ENCODE measurements around the gene PDE7B. TPM values are rescaled to one million over a fixed set of nuclear protein-coding genes. Genes with fewer than 3 reads are reported as not detected.
A peak's percentile ranks its signal among the peaks of the same experiment; 100 is the strongest.

PDE7B gene
- total and polyA plus RNA-seq, 2 donors (not counting 1 experiment from before 2014, with no cell fraction given), result 7.9 to 21.5 TPM

DNA sequence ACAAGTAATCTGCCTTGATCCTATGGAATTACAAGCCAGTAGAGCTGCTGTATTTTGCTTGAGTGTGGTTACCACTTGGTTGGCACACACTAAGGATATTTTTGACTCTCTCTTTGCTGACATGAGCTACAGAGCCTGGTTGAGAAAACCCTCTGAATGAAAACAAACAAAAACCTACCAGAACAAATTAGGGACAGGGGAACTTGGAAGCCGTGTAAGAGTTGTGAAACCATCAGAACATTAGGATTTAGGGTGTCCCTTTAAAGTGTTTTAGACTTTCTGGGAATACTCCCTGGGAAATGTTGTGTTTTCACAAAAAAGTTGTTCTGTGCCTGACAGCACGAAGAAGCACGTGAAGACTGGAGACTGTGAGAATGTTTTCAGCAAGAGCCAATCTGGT, 20.5 kb upstream of the PDE7B start:
- no peaks in the 10 kb centered on the region for H3K9me3 ChIP-seq (ENCODE audit: control insufficient read depth, insufficient read depth, low read depth, low read length)
- H3K27me3 ChIP-seq (ENCODE audit: control insufficient read depth, insufficient read depth, low read length), result no peaks in the 10 kb centered on the region
- no peaks in the 10 kb centered on the region for H3K36me3 ChIP-seq (ENCODE audit: control insufficient read depth, insufficient read depth, low read length)
- no peak overlapping the region for H2AFZ ChIP-seq (ENCODE audit: low read length)
- no peaks in the 10 kb centered on the region for H3K4me1 ChIP-seq (ENCODE audit: control insufficient read depth, extremely low read depth, insufficient read depth, low read length)
- no peak overlapping the region for H3K27ac ChIP-seq (ENCODE audit: insufficient read depth, low read length)
- H3K4me3 ChIP-seq (replicated peaks in 1 of 4; ENCODE audit: control extremely low read depth in 1 of 4, insufficient read depth in 1 of 4, low read depth in 3 of 4, low read length in 4 of 4), result no peak overlapping the region
- H3K9ac ChIP-seq (ENCODE audit: insufficient read depth, low read length), result no peak overlapping the region
- TF ChIP-seq EZH2 (IDR thresholded peaks at IDR 0.05; ENCODE audit: low read length, missing control alignments), result no peak
- TF ChIP-seq, protein P1, sequence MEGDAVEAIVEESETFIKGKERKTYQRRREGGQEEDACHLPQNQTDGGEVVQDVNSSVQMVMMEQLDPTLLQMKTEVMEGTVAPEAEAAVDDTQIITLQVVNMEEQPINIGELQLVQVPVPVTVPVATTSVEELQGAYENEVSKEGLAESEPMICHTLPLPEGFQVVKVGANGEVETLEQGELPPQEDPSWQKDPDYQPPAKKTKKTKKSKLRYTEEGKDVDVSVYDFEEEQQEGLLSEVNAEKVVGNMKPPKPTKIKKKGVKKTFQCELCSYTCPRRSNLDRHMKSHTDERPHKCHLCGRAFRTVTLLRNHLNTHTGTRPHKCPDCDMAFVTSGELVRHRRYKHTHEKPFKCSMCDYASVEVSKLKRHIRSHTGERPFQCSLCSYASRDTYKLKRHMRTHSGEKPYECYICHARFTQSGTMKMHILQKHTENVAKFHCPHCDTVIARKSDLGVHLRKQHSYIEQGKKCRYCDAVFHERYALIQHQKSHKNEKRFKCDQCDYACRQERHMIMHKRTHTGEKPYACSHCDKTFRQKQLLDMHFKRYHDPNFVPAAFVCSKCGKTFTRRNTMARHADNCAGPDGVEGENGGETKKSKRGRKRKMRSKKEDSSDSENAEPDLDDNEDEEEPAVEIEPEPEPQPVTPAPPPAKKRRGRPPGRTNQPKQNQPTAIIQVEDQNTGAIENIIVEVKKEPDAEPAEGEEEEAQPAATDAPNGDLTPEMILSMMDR (conservative IDR thresholded peaks at IDR 0.05 in 1 of 2, IDR thresholded peaks at IDR 0.05 in 1 of 2; ENCODE audit: low read depth in 1 of 2, low read length in 2 of 2), result no peak
- H3K4me2 ChIP-seq (ENCODE audit: extremely low read depth, insufficient read depth, low read length), result no peak overlapping the region
- peak in 1 of 2 donors; percentile 86 for DNase-seq (ENCODE audit: low read depth in 2 of 2)
- H4K20me1 ChIP-seq (ENCODE audit: control insufficient read depth, extremely low read depth, insufficient read depth, low read length), result no peaks in the 10 kb centered on the region
- H3K79me2 ChIP-seq (ENCODE audit: control insufficient read depth, insufficient read depth, low read length), result no peaks in the 10 kb centered on the region

DNA sequence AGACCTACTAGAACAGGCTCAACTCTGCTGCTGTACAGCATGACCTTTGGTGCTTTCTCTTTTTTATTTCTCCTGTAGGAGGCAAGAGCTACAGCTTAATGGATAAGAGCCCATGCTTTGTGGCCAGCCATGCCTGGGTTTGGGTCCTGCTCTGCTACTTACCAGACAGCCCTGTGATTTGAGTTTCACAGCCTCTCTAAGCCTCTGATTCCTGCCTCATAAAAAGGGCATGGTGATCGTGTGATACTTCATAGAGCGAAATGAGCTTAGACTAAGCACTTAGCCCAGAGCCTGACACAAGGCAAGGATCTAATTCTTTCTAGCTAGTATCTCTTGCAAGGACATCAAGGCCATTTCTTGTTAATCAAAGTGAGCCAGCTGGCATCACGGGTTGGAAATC, 19.3 kb upstream of the PDE7B start:
- H3K27ac ChIP-seq (ENCODE audit: insufficient read depth, low read length), result no peak overlapping the region
- H3K9ac ChIP-seq (ENCODE audit: insufficient read depth, low read length), result no peak overlapping the region
- H3K79me2 ChIP-seq (ENCODE audit: control insufficient read depth, insufficient read depth, low read length), result no peaks in the 10 kb centered on the region
- H4K20me1 ChIP-seq (ENCODE audit: control insufficient read depth, extremely low read depth, insufficient read depth, low read length), result no peaks in the 10 kb centered on the region
- no peak overlapping the region for H2AFZ ChIP-seq (ENCODE audit: low read length)
- DNase-seq (ENCODE audit: low read depth in 2 of 2), result no peak
- H3K4me2 ChIP-seq (ENCODE audit: extremely low read depth, insufficient read depth, low read length), result no peak overlapping the region
- TF ChIP-seq EZH2 (IDR thresholded peaks at IDR 0.05; ENCODE audit: low read length, missing control alignments), result no peak
- TF ChIP-seq, protein P1 (conservative IDR thresholded peaks at IDR 0.05 in 1 of 2, IDR thresholded peaks at IDR 0.05 in 1 of 2; ENCODE audit: low read depth in 1 of 2, low read length in 2 of 2), result no peak
- H3K9me3 ChIP-seq (ENCODE audit: control insufficient read depth, insufficient read depth, low read depth, low read length), result no peaks in the 10 kb centered on the region
- H3K36me3 ChIP-seq (ENCODE audit: control insufficient read depth, insufficient read depth, low read length), result no peaks in the 10 kb centered on the region
- no peaks in the 10 kb centered on the region for H3K27me3 ChIP-seq (ENCODE audit: control insufficient read depth, insufficient read depth, low read length)
- no peaks in the 10 kb centered on the region for H3K4me1 ChIP-seq (ENCODE audit: control insufficient read depth, extremely low read depth, insufficient read depth, low read length)
- no peak overlapping the region for H3K4me3 ChIP-seq (replicated peaks in 1 of 4; ENCODE audit: control extremely low read depth in 1 of 4, insufficient read depth in 1 of 4, low read depth in 3 of 4, low read length in 4 of 4)

- H4K20me1 ChIP-seq (ENCODE audit: control insufficient read depth, extremely low read depth, insufficient read depth, low read length), result no peaks in the 10 kb centered on the region
- no peaks in the 10 kb centered on the region for H3K79me2 ChIP-seq (ENCODE audit: control insufficient read depth, insufficient read depth, low read length)
- no peak overlapping the region for H3K4me3 ChIP-seq (replicated peaks in 1 of 4; ENCODE audit: control extremely low read depth in 1 of 4, insufficient read depth in 1 of 4, low read depth in 3 of 4, low read length in 4 of 4)
- no peak overlapping the region for H2AFZ ChIP-seq (ENCODE audit: low read length)
- no peaks in the 10 kb centered on the region for H3K36me3 ChIP-seq (ENCODE audit: control insufficient read depth, insufficient read depth, low read length)
- no peaks in the 10 kb centered on the region for H3K4me1 ChIP-seq (ENCODE audit: control insufficient read depth, extremely low read depth, insufficient read depth, low read length)
- H3K9me3 ChIP-seq (ENCODE audit: control insufficient read depth, insufficient read depth, low read depth, low read length), result no peaks in the 10 kb centered on the region
- no peaks in the 10 kb centered on the region for H3K27me3 ChIP-seq (ENCODE audit: control insufficient read depth, insufficient read depth, low read length)
- TF ChIP-seq EZH2 (IDR thresholded peaks at IDR 0.05; ENCODE audit: low read length, missing control alignments), result no peak
- TF ChIP-seq, protein P1 (conservative IDR thresholded peaks at IDR 0.05 in 1 of 2, IDR thresholded peaks at IDR 0.05 in 1 of 2; ENCODE audit: low read depth in 1 of 2, low read length in 2 of 2), result no peak
- no peak for DNase-seq (ENCODE audit: low read depth in 2 of 2)
- no peak overlapping the region for H3K27ac ChIP-seq (ENCODE audit: insufficient read depth, low read length)
- H3K4me2 ChIP-seq (ENCODE audit: extremely low read depth, insufficient read depth, low read length), result no peak overlapping the region
- H3K9ac ChIP-seq (ENCODE audit: insufficient read depth, low read length), result no peak overlapping the region
These were observed 17.7 kb upstream of the PDE7B start for GRCh38 chr6:135833771-135834170.

Measured in fibroblast of lung (primary cell).